ENCODE data around the gene DBN1. TPM values are rescaled to one million over a fixed set of nuclear protein-coding genes. Genes with fewer than 3 reads are reported as not detected.
A peak's percentile ranks its signal among the peaks of the same experiment; 100 is the strongest.

DBN1 gene
- total and polyA plus RNA-seq, 2 donors (not counting 3 experiments of a cell fraction or from before 2014, with no cell fraction given) = 198 to 336 TPM

- intact Hi-C loops (cut with micrococcal nuclease) = loop anchor here (1.0 to 10.0 kb wide), 6 partner anchors 38 to 959 kb away; partner anchors contain the start of genes N4BP3 and RNF44
- H3K4me2 ChIP-seq (ENCODE audit: insufficient read depth, low read length) = peak overlapping the region; percentile 64
- BruUV-seq (replicated peaks) = TSS peak; percentile 2
These were observed 20.4 kb upstream of the DBN1 start for GRCh38 chr5:177493795-177494345.

More at GRCh38 chr5:177493795-177494345, 20.4 kb upstream of the DBN1 start:
- TF ChIP-seq EZH2 (IDR thresholded peaks at IDR 0.05; ENCODE audit: borderline replicate concordance, low read depth, low read length, severe bottlenecking) (no peak), JUN (IDR thresholded peaks at IDR 0.05; ENCODE audit: borderline replicate concordance, insufficient read depth, insufficient read length, low read depth) (no peak), GATA2 (IDR thresholded peaks at IDR 0.05; ENCODE audit: insufficient read depth, insufficient read length, low read depth, low read length) (no peak), POLR2A (IDR thresholded peaks at IDR 0.05; ENCODE audit: low read depth, low read length) (no peak), CTCF (IDR thresholded peaks at IDR 0.05; ENCODE audit: extremely low read depth in 1 of 2, insufficient read depth in 1 of 2, low read depth in 1 of 2, low read length in 2 of 2) (no peak), MYC (IDR thresholded peaks at IDR 0.05; ENCODE audit: low read depth, low read length) (no peak), POLR2AphosphoS5 (IDR thresholded peaks at IDR 0.05; ENCODE audit: insufficient read depth, low read depth, low read length) (no peak), FOS (IDR thresholded peaks at IDR 0.05; ENCODE audit: borderline replicate concordance, insufficient read depth, low read length) (no peak), MAX (IDR thresholded peaks at IDR 0.05; ENCODE audit: insufficient read depth, insufficient read length) (no peak)
- no peaks in the 10 kb centered on the region for H4K20me1 ChIP-seq (replicated peaks; ENCODE audit: control insufficient read depth, extremely low read depth, insufficient read depth, low read length)
- H3K36me3 ChIP-seq (ENCODE audit: control insufficient read depth in 2 of 2, extremely low read depth in 1 of 2, insufficient read depth in 2 of 2, low read length in 2 of 2) = peaks cover 9 to 24% of the 10 kb centered on the region in 2 experiments
- H3K9me1 ChIP-seq (replicated peaks; ENCODE audit: control insufficient read depth, extremely low read depth, insufficient read depth, low read length) = no peaks in the 10 kb centered on the region
- ChIA-PET POLR2A (interaction anchor here (1.8 kb wide), 1 partner anchor 17 kb away, joined by 10 read pairs; no protein-coding TSS in a partner anchor), CTCF (interaction anchor here (0.8 to 5.3 kb wide), 9 partner anchors 8 to 103 kb away, joined by 3 to 58 read pairs (median 6); no protein-coding TSS in a partner anchor)
- no peak overlapping the region for H2AFZ ChIP-seq (ENCODE audit: low read depth, low read length)
- no peak for FAIRE-seq
- dilution Hi-C loops (cut with MboI; ENCODE audit: extremely low pct_ligation_motif_present, low sequenced_read_pairs) = no loop called here
- peaks cover 57% of the 10 kb centered on the region for H3K4me1 ChIP-seq (ENCODE audit: control insufficient read depth, extremely low read depth, insufficient read depth, low read length)
- H3K27ac ChIP-seq (ENCODE audit: insufficient read depth, low read depth, low read length) = peak overlapping the region; percentile 93
- no peaks in the 10 kb centered on the region for H3K27me3 ChIP-seq (ENCODE audit: control insufficient read depth in 2 of 2, insufficient read depth in 2 of 2, low read length in 2 of 2)
- H3K9ac ChIP-seq (replicated peaks; ENCODE audit: extremely low read depth, insufficient read depth, low read length) = peak overlapping the region; percentile 93
- H3K9me3 ChIP-seq (replicated peaks; ENCODE audit: control insufficient read depth, insufficient read depth, low read length) = no peaks in the 10 kb centered on the region
- H3K4me3 ChIP-seq (replicated peaks in 1 of 3; ENCODE audit: insufficient read depth in 1 of 3, low read depth in 1 of 3, low read length in 3 of 3) = peak overlapping the region in 1 of 3 experiments; percentile 9
- peaks cover 44% of the 10 kb centered on the region for H3K79me2 ChIP-seq (ENCODE audit: control insufficient read depth, insufficient read depth, low read length)
- DNase-seq (ENCODE audit: low read depth, low spot score) = no peak
